K562 (cell line): ENCODE measurements around the gene SND1. TPM values are rescaled to one million over a fixed set of nuclear protein-coding genes. Genes with fewer than 3 reads are reported as not detected.

Experiments
- ATAC-seq: fragments of 200-7000 bp; cut with Tn5 transposase; 3 replicates; pipeline ENCODE4 v1.9.1; 2020; ENCODE audit warnings: moderate library complexity
- BruUV-seq: library from RNA; stranded (reverse); fragments of 400-500 nt; replicated peaks from 2 replicates; lab custom pipeline; 2021; lab: Mats Ljungman, UMichigan
- CTCF ChIA-PET: fragments of 300-600 bp; formaldehyde crosslinking; extraction: SDS; loops from one replicate; lab custom pipeline; 2021; ENCODE audit warnings: low intra/inter-chr PET ratio; lab: Yijun Ruan, JAX
- POLR2A ChIA-PET: fragments of 300-600, 350-650 bp; sonication (Branson Sonifier 250); formaldehyde crosslinking; extraction: SDS; loops from one replicate; lab custom pipeline; 2021; ENCODE audit warnings: antibody characterized with exemption, inconsistent platforms; lab: Yijun Ruan, JAX
- DNase-seq, 4 experiments: peaks; one replicate each; pipeline versions ENCODE4 v3.0.0 to v3.0.0-alpha.2; 2011 to 2018; ENCODE audit warnings: low spot score in 3 of 4, mixed read lengths in 3 of 4; ENCODE audit errors: extremely low read depth in 1 of 4
- FAIRE-seq: peaks from 2 replicates; lab custom pipeline; 2011; peaks lifted over from hg19 to GRCh38; lab: Jason Lieb, UNC
- H2AFZ ChIP-seq: 2 replicates; pipeline ENCODE4 v1.6.0; 2011; ENCODE audit warnings: low read depth, low read length, control low read depth, inconsistent platforms
- H3K27ac ChIP-seq: fragments of 200-600 bp; 3 replicates; pipeline ENCODE4 v1.8.0; 2011; ENCODE audit warnings: low read depth, mild to moderate bottlenecking, control low read depth, inconsistent platforms, low read length, moderate library complexity, mixed read lengths; ENCODE audit errors: extremely low read depth
- H3K27me3 ChIP-seq, 2 experiments: fragments of 300-600 bp in 1 of 2; 2 replicates in 1 of 2; 3 replicates in 1 of 2; pipeline versions ENCODE4 v1.6.0 to v1.8.0; 2011; ENCODE audit warnings: inconsistent platforms in 2 of 2, low read length in 2 of 2, mild to moderate bottlenecking in 1 of 2, mixed read lengths in 1 of 2, moderate library complexity in 1 of 2; ENCODE audit not compliant: control insufficient read depth in 2 of 2, insufficient read depth in 2 of 2
- H3K36me3 ChIP-seq: fragments of 300-600 bp; 3 replicates; pipeline ENCODE4 v1.8.0; 2011; ENCODE audit warnings: mild to moderate bottlenecking, low read length, inconsistent platforms; ENCODE audit not compliant: control insufficient read depth, insufficient read depth
- H3K4me1 ChIP-seq, 2 experiments: fragments of 200-600 bp in 1 of 2; replicated peaks in 1 of 2; 2 replicates in 1 of 2; 3 replicates in 1 of 2; pipeline versions ENCODE4 v1.5.1 to v1.8.0; 2011; ENCODE audit warnings: inconsistent platforms in 2 of 2, low read length in 2 of 2, mild to moderate bottlenecking in 1 of 2, mixed read lengths in 1 of 2, moderate library complexity in 1 of 2; ENCODE audit not compliant: control insufficient read depth in 2 of 2, insufficient read depth in 2 of 2
- H3K4me2 ChIP-seq: 2 replicates; pipeline ENCODE4 v1.6.1; 2011; ENCODE audit warnings: low read length, control low read depth, inconsistent platforms, mixed read lengths; ENCODE audit not compliant: insufficient read depth
- H3K4me3 ChIP-seq: fragments of 200-600 bp; sonication (generic), shearing (Covaris generic); 2 replicates; pipeline ENCODE4 v1.5.1; 2016; ENCODE audit warnings: control low read depth, inconsistent platforms
- H3K79me2 ChIP-seq: fragments of 200-600 bp; 3 replicates; pipeline ENCODE4 v1.8.0; 2011; ENCODE audit warnings: low read length, inconsistent platforms; ENCODE audit not compliant: control insufficient read depth, insufficient read depth
- H3K9ac ChIP-seq, 2 experiments: 2 replicates each; pipeline versions ENCODE4 v1.6.0 to v1.6.1; 2011; ENCODE audit warnings: low read depth in 2 of 2, low read length in 2 of 2, control low read depth in 1 of 2, inconsistent platforms in 1 of 2, mild to moderate bottlenecking in 1 of 2, mixed read lengths in 1 of 2; ENCODE audit not compliant: insufficient read depth in 1 of 2
- H3K9me1 ChIP-seq: one replicate; pipeline ENCODE4 v1.6.0; 2011; ENCODE audit warnings: inconsistent platforms, mild to moderate bottlenecking, low read length, moderate library complexity; ENCODE audit not compliant: control insufficient read depth, insufficient read depth
- H3K9me3 ChIP-seq: replicated peaks from 2 replicates; pipeline ENCODE4 v1.5.1; 2011; ENCODE audit warnings: low read depth, low read length, inconsistent platforms; ENCODE audit not compliant: control insufficient read depth, insufficient read depth
- H4K20me1 ChIP-seq: replicated peaks from 2 replicates; pipeline ENCODE4 v1.6.1; 2011; ENCODE audit warnings: low read length, inconsistent platforms, mixed read lengths; ENCODE audit not compliant: control insufficient read depth, insufficient read depth
- BRCA1 ChIP-seq, 2 experiments: fragments of 450-650 bp in 1 of 2; sonication (generic) in 1 of 2; formaldehyde crosslinking in 1 of 2; IDR thresholded peaks; 2 replicates each; pipeline versions ENCODE4 v1.5.0 to v1.6.1; 2017 to 2020; ENCODE audit warnings: mild to moderate bottlenecking in 1 of 2, missing genetic modification reagents in 1 of 2
- GATAD2B ChIP-seq: fragments of 450-650 bp; IDR thresholded peaks from 2 replicates; pipeline ENCODE4 v1.6.1; 2017; ENCODE audit warnings: mild to moderate bottlenecking, borderline replicate concordance
- PHF21A ChIP-seq: fragments of 450-650 bp; IDR thresholded peaks from 2 replicates; pipeline ENCODE4 v1.6.1; 2017; ENCODE audit warnings: low read depth, borderline replicate concordance
- PURB ChIP-seq: sonication (generic); formaldehyde crosslinking; IDR thresholded peaks from 2 replicates; pipeline ENCODE4 v1.9.0; 2021; ENCODE audit warnings: low read depth, mild to moderate bottlenecking, missing genetic modification reagents
- WGBS: fragments of 100-300 bp; shearing (Covaris generic); methylation state at CpG from one replicate; pipeline ENCODE4 v1.1.6; 2016; ENCODE audit warnings: low coverage, mixed read lengths; ENCODE audit not compliant: insufficient coverage; ENCODE audit errors: missing lambda C conversion rate; 5-methylcytosine and 5-hydroxymethylcytosine counted together
- in situ Hi-C: fragments of 300-500 bp; cut with MboI; formaldehyde crosslinking; loops from 4 replicates; pipeline ENCODE4 v1.15.0; 2018; ENCODE audit warnings: inconsistent platforms, mixed read lengths
- intact Hi-C: fragments of 100-400 bp; cut with micrococcal nuclease; formaldehyde crosslinking; loops from 2 replicates; pipeline ENCODE4 v1.14.2; 2022
- polyA plus RNA-seq, 8 experiments: library from polyadenylated mRNA; depleted of rRNA in 4 of 8; stranded (reverse) in 5 of 8; unstranded in 3 of 8; fragments of >200 nt; fragmentation: Nextera tagmentation in 2 of 8; fragmentation: Illumina TruSeq in 1 of 8; extraction: Ambion mirVana in 2 of 8; extraction: Trizol in 1 of 8; gene quantifications; 2 replicates each; pipeline versions ENCODE4 v1.2.1 to v1.2.3, GENCODE V29; 2011 to 2014; ENCODE audit warnings: inconsistent platforms in 1 of 8, missing spikeins in 1 of 8
- total RNA-seq, 7 experiments: library from RNA; depleted of rRNA in 6 of 7; stranded (reverse); fragments of >200 nt in 6 of 7; fragmentation: Illumina TruSeq in 2 of 7; extraction: Trizol in 2 of 7; gene quantifications; 2 replicates each; pipeline versions ENCODE4 v1.2.1 to v1.2.3, GENCODE V29; 2011 to 2021; ENCODE audit warnings: low replicate concordance in 1 of 7
- TF ChIP-seq, protein P1 (sequence below): sonication (generic); formaldehyde crosslinking; IDR thresholded peaks from 2 replicates; pipeline ENCODE4 v1.8.0; 2023; ENCODE audit warnings: missing genetic modification reagents, mild to moderate bottlenecking, borderline replicate concordance
- TF ChIP-seq, protein P2 (sequence below), 2 experiments: fragments of 450-650 bp in 1 of 2; sonication (generic) in 1 of 2; formaldehyde crosslinking in 1 of 2; IDR thresholded peaks; 2 replicates each; pipeline versions ENCODE4 v1.7.1 to v1.9.0; 2016 to 2022; ENCODE audit warnings: inconsistent platforms in 1 of 2, mild to moderate bottlenecking in 1 of 2, missing genetic modification reagents in 1 of 2

The SND1 gene
- total and polyA plus RNA-seq, 9 of the 15 experiments (the other 6 are each of a cell fraction or from before 2014, with no cell fraction given) = 46.5 to 307 (median 191) TPM

DNA sequence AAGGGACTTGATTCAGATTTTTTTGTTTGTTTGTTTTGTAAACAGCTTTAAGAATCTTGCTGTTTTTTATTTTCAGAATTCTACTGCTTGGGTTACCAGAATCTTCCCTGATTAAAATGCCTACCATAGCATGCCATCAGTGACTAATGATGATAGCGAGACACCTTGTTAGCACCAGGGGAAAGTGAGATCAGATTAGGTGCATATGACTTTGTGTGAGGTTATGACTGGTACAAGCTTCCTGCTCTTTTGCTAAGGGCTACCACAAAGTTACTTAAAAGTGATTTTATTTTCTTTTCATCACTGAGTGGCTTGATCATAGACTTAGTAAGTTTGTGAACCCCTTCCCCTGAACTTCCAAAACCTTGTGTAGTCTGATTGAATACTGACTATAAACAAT, 93.5 kb downstream of the SND1 start:
- no peak overlapping the region for H3K27ac ChIP-seq
- intact Hi-C loops (no loop called here), in situ Hi-C loops (no loop called here)
- H3K9me1 ChIP-seq = no peaks in the 10 kb centered on the region
- H4K20me1 ChIP-seq = peaks cover 11% of the 10 kb centered on the region; the same call in 1 of the 2 replicates
- peaks cover 80% of the 10 kb centered on the region for H3K79me2 ChIP-seq
- ChIA-PET POLR2A (interaction anchor here (0.7 to 1.6 kb wide), 2 partner anchors 11 to 158 kb away, joined by 3 to 4 read pairs; no protein-coding TSS in a partner anchor), CTCF (no interaction called here)
- no peak overlapping the region for H2AFZ ChIP-seq
- H3K4me3 ChIP-seq = no peak overlapping the region
- BruUV-seq = no TSS peak
- no peak for ATAC-seq
- no peak overlapping the region for H3K4me2 ChIP-seq
- no peaks in the 10 kb centered on the region for H3K27me3 ChIP-seq
- DNase-seq = no peak
- WGBS = 84% methylated on average over 1 of the region's 1 CpG
- no peak overlapping the region for H3K9ac ChIP-seq
- H3K4me1 ChIP-seq = no peaks in the 10 kb centered on the region
- H3K9me3 ChIP-seq = no peaks in the 10 kb centered on the region
- peaks cover 87% of the 10 kb centered on the region for H3K36me3 ChIP-seq
- no peak for FAIRE-seq
- TF ChIP-seq BRCA1 (IDR thresholded peaks at IDR 0.05) (no peak), BRCA1 (CRISPR knock-in tag; IDR thresholded peaks at IDR 0.05) (no peak), PHF21A (no peak), GATAD2B (no peak), PURB (CRISPR knock-in tag) (no peak)
- TF ChIP-seq, protein P1, sequence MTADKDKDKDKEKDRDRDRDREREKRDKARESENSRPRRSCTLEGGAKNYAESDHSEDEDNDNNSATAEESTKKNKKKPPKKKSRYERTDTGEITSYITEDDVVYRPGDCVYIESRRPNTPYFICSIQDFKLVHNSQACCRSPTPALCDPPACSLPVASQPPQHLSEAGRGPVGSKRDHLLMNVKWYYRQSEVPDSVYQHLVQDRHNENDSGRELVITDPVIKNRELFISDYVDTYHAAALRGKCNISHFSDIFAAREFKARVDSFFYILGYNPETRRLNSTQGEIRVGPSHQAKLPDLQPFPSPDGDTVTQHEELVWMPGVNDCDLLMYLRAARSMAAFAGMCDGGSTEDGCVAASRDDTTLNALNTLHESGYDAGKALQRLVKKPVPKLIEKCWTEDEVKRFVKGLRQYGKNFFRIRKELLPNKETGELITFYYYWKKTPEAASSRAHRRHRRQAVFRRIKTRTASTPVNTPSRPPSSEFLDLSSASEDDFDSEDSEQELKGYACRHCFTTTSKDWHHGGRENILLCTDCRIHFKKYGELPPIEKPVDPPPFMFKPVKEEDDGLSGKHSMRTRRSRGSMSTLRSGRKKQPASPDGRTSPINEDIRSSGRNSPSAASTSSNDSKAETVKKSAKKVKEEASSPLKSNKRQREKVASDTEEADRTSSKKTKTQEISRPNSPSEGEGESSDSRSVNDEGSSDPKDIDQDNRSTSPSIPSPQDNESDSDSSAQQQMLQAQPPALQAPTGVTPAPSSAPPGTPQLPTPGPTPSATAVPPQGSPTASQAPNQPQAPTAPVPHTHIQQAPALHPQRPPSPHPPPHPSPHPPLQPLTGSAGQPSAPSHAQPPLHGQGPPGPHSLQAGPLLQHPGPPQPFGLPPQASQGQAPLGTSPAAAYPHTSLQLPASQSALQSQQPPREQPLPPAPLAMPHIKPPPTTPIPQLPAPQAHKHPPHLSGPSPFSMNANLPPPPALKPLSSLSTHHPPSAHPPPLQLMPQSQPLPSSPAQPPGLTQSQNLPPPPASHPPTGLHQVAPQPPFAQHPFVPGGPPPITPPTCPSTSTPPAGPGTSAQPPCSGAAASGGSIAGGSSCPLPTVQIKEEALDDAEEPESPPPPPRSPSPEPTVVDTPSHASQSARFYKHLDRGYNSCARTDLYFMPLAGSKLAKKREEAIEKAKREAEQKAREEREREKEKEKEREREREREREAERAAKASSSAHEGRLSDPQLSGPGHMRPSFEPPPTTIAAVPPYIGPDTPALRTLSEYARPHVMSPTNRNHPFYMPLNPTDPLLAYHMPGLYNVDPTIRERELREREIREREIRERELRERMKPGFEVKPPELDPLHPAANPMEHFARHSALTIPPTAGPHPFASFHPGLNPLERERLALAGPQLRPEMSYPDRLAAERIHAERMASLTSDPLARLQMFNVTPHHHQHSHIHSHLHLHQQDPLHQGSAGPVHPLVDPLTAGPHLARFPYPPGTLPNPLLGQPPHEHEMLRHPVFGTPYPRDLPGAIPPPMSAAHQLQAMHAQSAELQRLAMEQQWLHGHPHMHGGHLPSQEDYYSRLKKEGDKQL (CRISPR knock-in tag) = no peak
- TF ChIP-seq, protein P2, sequence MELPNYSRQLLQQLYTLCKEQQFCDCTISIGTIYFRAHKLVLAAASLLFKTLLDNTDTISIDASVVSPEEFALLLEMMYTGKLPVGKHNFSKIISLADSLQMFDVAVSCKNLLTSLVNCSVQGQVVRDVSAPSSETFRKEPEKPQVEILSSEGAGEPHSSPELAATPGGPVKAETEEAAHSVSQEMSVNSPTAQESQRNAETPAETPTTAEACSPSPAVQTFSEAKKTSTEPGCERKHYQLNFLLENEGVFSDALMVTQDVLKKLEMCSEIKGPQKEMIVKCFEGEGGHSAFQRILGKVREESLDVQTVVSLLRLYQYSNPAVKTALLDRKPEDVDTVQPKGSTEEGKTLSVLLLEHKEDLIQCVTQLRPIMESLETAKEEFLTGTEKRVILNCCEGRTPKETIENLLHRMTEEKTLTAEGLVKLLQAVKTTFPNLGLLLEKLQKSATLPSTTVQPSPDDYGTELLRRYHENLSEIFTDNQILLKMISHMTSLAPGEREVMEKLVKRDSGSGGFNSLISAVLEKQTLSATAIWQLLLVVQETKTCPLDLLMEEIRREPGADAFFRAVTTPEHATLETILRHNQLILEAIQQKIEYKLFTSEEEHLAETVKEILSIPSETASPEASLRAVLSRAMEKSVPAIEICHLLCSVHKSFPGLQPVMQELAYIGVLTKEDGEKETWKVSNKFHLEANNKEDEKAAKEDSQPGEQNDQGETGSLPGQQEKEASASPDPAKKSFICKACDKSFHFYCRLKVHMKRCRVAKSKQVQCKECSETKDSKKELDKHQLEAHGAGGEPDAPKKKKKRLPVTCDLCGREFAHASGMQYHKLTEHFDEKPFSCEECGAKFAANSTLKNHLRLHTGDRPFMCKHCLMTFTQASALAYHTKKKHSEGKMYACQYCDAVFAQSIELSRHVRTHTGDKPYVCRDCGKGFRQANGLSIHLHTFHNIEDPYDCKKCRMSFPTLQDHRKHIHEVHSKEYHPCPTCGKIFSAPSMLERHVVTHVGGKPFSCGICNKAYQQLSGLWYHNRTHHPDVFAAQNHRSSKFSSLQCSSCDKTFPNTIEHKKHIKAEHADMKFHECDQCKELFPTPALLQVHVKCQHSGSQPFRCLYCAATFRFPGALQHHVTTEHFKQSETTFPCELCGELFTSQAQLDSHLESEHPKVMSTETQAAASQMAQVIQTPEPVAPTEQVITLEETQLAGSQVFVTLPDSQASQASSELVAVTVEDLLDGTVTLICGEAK (IDR thresholded peaks at IDR 0.05) = no peak
- TF ChIP-seq, protein P2 (CRISPR knock-in tag; IDR thresholded peaks at IDR 0.05) = no peak
